Sigmoid colon (tissue), 7 donors: Measurements from ENCODE around the gene SIGLEC1. TPM values are rescaled to one million over a fixed set of nuclear protein-coding genes. Genes with fewer than 3 reads are reported as not detected.
A peak's percentile ranks its signal among the peaks of the same experiment; 100 is the strongest.

ENCODE experiments used
- DNase-seq: peaks from one replicate; pipeline ENCODE4 v3.0.0-alpha.2; 2019
- H3K27ac ChIP-seq, 4 donors: fragments of 200-600 bp; sonication (generic); one replicate each; pipeline ENCODE4 v1.5.1; 2016 to 2019; ENCODE audit warnings: mild to moderate bottlenecking in 1 of 4
- H3K27me3 ChIP-seq, 3 donors: fragments of 200-600 bp; sonication (generic); one replicate each; pipeline ENCODE4 v1.5.1; 2019; ENCODE audit warnings: mild to moderate bottlenecking in 1 of 3
- H3K36me3 ChIP-seq, 4 donors: fragments of 200-600 bp; sonication (generic); one replicate each; pipeline ENCODE4 v1.5.1; 2016 to 2019
- H3K4me1 ChIP-seq, 4 donors: fragments of 200-600 bp; sonication (generic); one replicate each; pipeline ENCODE4 v1.5.1; 2017 to 2019
- H3K4me3 ChIP-seq, 4 donors: fragments of 200-600 bp; sonication (generic); one replicate each; pipeline ENCODE4 v1.5.1; 2017 to 2019; ENCODE audit warnings: mild to moderate bottlenecking in 2 of 4, moderate library complexity in 1 of 4
- H3K9me3 ChIP-seq, 4 donors: fragments of 200-600 bp in 3 of 4; sonication (generic) in 3 of 4; one replicate each; pipeline versions ENCODE4 v1.5.1 to v1.6.1; 2013 to 2019
- EP300 ChIP-seq, 4 donors: sonication (generic); formaldehyde crosslinking; IDR thresholded peaks; one replicate each; pipeline ENCODE4 v1.6.1; 2017; ENCODE audit warnings: antibody characterized with exemption in 4 of 4
- POLR2A ChIP-seq, 2 donors: fragments of 450-650 bp; IDR thresholded peaks; one replicate each; pipeline ENCODE4 v1.6.1; 2016; ENCODE audit warnings: antibody characterized with exemption in 2 of 2, mild to moderate bottlenecking in 2 of 2, moderate library complexity in 2 of 2
- POLR2AphosphoS5 ChIP-seq, 4 donors: sonication (generic); formaldehyde crosslinking; IDR thresholded peaks; one replicate each; pipeline ENCODE4 v1.6.1; 2017; ENCODE audit warnings: antibody characterized with exemption in 4 of 4
- WGBS, 2 donors: extraction: QIAGEN DNeasy Blood & Tissue Kit; methylation state at CpG; one replicate each; pipeline ENCODE4 v1.1.7; 2013; 5-methylcytosine and 5-hydroxymethylcytosine counted together
- intact Hi-C: fragments of 100-400 bp; cut with DNase I; formaldehyde crosslinking; loops from one replicate; pipeline ENCODE4 v1.15.1; 2023
- polyA plus RNA-seq, 3 donors: library from polyadenylated mRNA; stranded (reverse); fragments of 200-250 nt; gene quantifications; one replicate each; pipeline ENCODE4 v1.2.3, GENCODE V29; 2013
- total RNA-seq, 4 donors: library from RNA; depleted of rRNA; stranded (reverse); fragments of >200 nt; gene quantifications; one replicate each; pipeline ENCODE4 v1.1.0, GENCODE V29; 2016
- TF ChIP-seq, protein P1 (sequence below), 4 experiments: fragments of 450-650 bp in 3 of 4; fragments of 200-600 bp in 1 of 4; IDR thresholded peaks; one replicate each; pipeline ENCODE4 v1.5.1; 2016 to 2019; ENCODE audit warnings: antibody characterized with exemption in 4 of 4, mild to moderate bottlenecking in 3 of 4, moderate library complexity in 2 of 4
- donor health status: healthy with polysubstance abuse.
- donor health status: Bipolar disorder and iron deficiency.
- donor health status: healthy.

The SIGLEC1 gene
- total and polyA plus RNA-seq, 7 donors: 2.4 to 17.1 (median 9.9) TPM

- H3K4me1 ChIP-seq: peaks cover 0 to 40% (median 33%) of the 10 kb centered on the region in 4 donors
- no peak overlapping the region for H3K4me3 ChIP-seq
Measured at GRCh38 chr20:3758566-3758965, 46.2 kb upstream of the SIGLEC1 start.

DNA sequence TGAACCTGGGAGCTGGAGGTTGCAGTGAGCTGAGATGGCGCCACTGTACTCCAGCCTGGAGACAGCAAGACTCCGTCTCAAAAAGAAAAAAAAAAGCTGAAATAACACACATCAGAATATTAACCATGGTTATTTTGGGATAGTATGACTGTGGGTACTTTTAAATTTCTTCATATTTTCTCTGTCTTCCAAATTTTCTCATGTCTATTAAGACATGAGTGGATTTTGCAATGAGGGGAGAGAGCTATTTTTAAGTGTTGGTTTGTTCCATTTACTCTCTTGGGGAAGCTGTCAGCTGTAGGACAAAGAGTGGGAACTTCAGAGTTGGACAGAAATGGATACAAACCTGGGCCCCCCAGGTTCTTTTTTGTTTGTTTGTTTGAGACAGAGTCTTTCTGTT is 44.9 kb upstream of the SIGLEC1 start:
- no peak overlapping the region for H3K4me3 ChIP-seq
- 96 to 97% methylated on average over 2 of the region's 2 CpGs for WGBS, 2 donors
- H3K9me3 ChIP-seq: no peaks in the 10 kb centered on the region
- no peaks in the 10 kb centered on the region for H3K27me3 ChIP-seq
- intact Hi-C loops: loop anchor here (10.0 kb wide), 1 partner anchor 328 kb away; no protein-coding TSS in a partner anchor
- peaks cover 0 to 35% (median 30%) of the 10 kb centered on the region in 4 donors for H3K4me1 ChIP-seq
- no peak for DNase-seq
- peaks cover 0 to 58% (median 23%) of the 10 kb centered on the region in 4 donors for H3K36me3 ChIP-seq
- H3K27ac ChIP-seq: peak overlapping the region in 2 of 4 donors; percentile 7 to 25
- TF ChIP-seq EP300 (IDR thresholded peaks at IDR 0.05) (no peak), POLR2A (IDR thresholded peaks at IDR 0.05) (no peak), POLR2AphosphoS5 (IDR thresholded peaks at IDR 0.05) (no peak)
- TF ChIP-seq, protein P1, sequence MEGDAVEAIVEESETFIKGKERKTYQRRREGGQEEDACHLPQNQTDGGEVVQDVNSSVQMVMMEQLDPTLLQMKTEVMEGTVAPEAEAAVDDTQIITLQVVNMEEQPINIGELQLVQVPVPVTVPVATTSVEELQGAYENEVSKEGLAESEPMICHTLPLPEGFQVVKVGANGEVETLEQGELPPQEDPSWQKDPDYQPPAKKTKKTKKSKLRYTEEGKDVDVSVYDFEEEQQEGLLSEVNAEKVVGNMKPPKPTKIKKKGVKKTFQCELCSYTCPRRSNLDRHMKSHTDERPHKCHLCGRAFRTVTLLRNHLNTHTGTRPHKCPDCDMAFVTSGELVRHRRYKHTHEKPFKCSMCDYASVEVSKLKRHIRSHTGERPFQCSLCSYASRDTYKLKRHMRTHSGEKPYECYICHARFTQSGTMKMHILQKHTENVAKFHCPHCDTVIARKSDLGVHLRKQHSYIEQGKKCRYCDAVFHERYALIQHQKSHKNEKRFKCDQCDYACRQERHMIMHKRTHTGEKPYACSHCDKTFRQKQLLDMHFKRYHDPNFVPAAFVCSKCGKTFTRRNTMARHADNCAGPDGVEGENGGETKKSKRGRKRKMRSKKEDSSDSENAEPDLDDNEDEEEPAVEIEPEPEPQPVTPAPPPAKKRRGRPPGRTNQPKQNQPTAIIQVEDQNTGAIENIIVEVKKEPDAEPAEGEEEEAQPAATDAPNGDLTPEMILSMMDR (IDR thresholded peaks at IDR 0.05): no peak

More at GRCh38 chr20:3758566-3758965, 46.2 kb upstream of the SIGLEC1 start:
- Histone ChIP-seq H3K27ac (peak overlapping the region; percentile 25 to 96 (median 32)), H3K9me3 (no peaks in the 10 kb centered on the region), H3K36me3 (peaks cover 0 to 53% (median 23%) of the 10 kb centered on the region in 4 donors), H3K27me3 (no peaks in the 10 kb centered on the region)
- intact Hi-C loops: loop anchor here (10.0 kb wide), 1 partner anchor 326 kb away; no protein-coding TSS in a partner anchor
- TF ChIP-seq EP300 (IDR thresholded peaks at IDR 0.05) (no peak), POLR2AphosphoS5 (IDR thresholded peaks at IDR 0.05) (no peak), POLR2A (IDR thresholded peaks at IDR 0.05) (no peak)
- TF ChIP-seq, protein P1 (IDR thresholded peaks at IDR 0.05): no peak
- peak; percentile 60 for DNase-seq
- 86 to 94% methylated on average over 11 of the region's 11 CpGs for WGBS, 2 donors

DNA sequence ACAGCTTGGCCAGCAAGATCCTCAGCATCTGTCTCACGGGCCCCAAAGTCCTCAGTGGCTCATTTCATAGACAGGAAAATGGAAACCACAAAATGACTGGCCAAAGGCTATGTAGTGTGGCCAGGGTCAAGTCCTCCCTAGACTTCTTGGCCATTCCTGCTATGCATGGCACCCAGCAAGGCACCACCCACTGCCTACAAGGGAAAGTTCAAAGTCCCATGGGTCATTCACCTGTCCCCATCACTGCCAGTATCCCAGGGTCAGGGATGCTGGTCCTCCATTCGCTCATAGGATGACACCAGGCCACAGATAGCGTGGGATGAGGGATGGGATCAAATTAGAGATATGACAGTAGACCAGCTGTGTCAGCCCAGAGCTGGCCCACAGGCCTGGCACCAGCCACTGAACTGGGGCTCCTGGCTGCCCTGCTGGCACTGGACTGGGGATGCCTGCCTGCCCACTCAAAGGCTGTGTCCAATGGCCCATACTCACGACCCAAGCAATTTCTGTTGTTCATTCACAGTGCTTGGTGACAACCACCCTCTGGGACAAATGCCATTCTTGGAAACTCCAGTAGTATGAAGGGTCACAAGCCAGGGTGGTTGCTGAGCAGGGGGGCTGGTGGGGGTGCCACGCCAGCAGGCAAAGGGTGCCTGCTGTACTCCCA is 43.5 kb upstream of the SIGLEC1 start:
- intact Hi-C loops: loop anchor here (10.0 kb wide), 1 partner anchor 329 kb away; no protein-coding TSS in a partner anchor
- Histone ChIP-seq H3K27ac (no peak overlapping the region), H3K9me3 (no peaks in the 10 kb centered on the region), H3K4me3 (no peak overlapping the region), H3K27me3 (no peaks in the 10 kb centered on the region), H3K36me3 (peaks cover 0 to 70% (median 23%) of the 10 kb centered on the region in 4 donors), H3K4me1 (peaks cover 0 to 31% (median 19%) of the 10 kb centered on the region in 4 donors)
- no peak for TF ChIP-seq EP300 (IDR thresholded peaks at IDR 0.05)
- TF ChIP-seq POLR2AphosphoS5 (IDR thresholded peaks at IDR 0.05): no peak
- TF ChIP-seq, protein P1 (IDR thresholded peaks at IDR 0.05): no peak
- no peak for TF ChIP-seq POLR2A (IDR thresholded peaks at IDR 0.05)
- WGBS, 2 donors: 76 to 86% methylated on average over 5 of the region's 5 CpGs
- DNase-seq: no peak

DNA sequence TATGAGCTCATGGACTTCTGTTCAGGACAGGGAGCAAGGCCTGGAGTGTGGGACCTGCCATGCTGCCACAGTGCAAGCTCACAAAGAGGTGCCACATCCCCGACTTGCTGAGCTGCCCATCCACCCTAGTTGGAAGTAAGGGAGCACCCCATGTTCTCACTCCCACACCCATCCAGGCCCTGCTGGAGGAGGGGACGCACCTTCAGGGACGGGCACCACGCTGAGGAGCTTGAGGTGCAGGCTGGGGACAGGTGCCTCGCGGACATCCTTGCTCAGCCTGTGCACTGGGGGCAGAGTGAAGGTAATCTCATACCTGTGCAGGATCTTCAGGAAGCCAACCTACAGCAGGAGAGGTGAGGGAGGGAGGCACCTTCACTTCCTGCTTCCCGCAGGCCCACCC is 42.9 kb upstream of the SIGLEC1 start:
- 89 to 90% methylated on average over 7 of the region's 7 CpGs for WGBS, 2 donors
- no peaks in the 10 kb centered on the region for H3K27me3 ChIP-seq
- H3K36me3 ChIP-seq: peaks cover 0 to 76% (median 27%) of the 10 kb centered on the region in 4 donors
- TF ChIP-seq POLR2A (IDR thresholded peaks at IDR 0.05): no peak
- no peak for TF ChIP-seq EP300 (IDR thresholded peaks at IDR 0.05)
- TF ChIP-seq, protein P1 (IDR thresholded peaks at IDR 0.05): no peak
- no peak for TF ChIP-seq POLR2AphosphoS5 (IDR thresholded peaks at IDR 0.05)
- DNase-seq: peak; percentile 62
- no peak overlapping the region for H3K27ac ChIP-seq
- no peaks in the 10 kb centered on the region for H3K9me3 ChIP-seq
- H3K4me3 ChIP-seq: no peak overlapping the region
- intact Hi-C loops: loop anchor here (10.0 kb wide), 1 partner anchor 330 kb away; no protein-coding TSS in a partner anchor
- peaks cover 0 to 24% (median 13%) of the 10 kb centered on the region in 4 donors for H3K4me1 ChIP-seq
